SIG-M5 treated with dmso at 0.1 percent for 504 hours (cell line): ENCODE data around the gene ABLIM1.

Experiments
- DNase-seq: peaks from one replicate; lab custom pipeline; 2025; ENCODE audit not compliant: unreplicated experiment; lab: John Stamatoyannopoulos, UW

The ABLIM1 gene

GRCh38 chr10:114523876-114524275 is 134.2 kb downstream of the ABLIM1 start:
- DNase-seq = no peak

DNA sequence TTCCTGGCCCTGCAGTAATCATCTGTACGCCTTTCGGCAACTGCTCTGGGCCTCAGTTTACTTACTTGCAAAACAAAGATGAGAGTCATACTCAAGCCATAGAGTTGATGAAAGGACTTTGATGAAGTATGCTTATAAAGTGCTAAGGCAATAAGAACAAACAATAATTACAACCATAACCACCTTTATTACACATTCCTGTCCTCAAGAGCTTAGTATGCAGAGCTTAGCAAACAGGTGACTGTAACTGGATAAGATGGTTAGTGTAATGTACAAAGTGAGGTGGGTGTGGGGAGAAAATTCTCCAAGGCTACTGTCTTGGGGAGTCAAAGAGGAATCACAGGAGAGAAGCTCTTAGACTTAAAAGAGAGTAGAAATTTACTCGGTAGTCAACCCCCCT is 136.8 kb downstream of the ABLIM1 start:
- no peak for DNase-seq

DNA sequence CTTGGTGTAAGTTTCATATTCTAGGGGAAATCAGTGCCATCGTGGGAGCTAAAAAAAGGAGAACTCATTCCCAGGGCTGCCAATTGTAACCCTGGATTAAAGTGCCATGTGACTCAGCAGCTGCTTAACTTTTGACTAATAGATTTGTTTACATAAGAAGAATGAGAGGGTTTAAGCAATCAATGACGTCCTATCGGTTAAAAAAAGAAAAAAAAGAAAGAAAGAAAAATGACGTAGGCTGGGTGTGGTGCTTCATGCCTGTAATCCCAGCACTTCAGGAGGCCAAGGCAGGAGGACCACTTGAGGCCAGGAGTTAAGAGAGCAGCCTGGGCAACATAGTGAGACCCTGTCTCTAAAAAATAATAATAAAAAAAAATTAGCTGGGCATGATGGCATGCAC is 137.6 kb downstream of the ABLIM1 start:
- DNase-seq = peak; percentile 6

GRCh38 chr10:114519756-114520293 is 138.2 kb downstream of the ABLIM1 start:
- no peak for DNase-seq

DNA sequence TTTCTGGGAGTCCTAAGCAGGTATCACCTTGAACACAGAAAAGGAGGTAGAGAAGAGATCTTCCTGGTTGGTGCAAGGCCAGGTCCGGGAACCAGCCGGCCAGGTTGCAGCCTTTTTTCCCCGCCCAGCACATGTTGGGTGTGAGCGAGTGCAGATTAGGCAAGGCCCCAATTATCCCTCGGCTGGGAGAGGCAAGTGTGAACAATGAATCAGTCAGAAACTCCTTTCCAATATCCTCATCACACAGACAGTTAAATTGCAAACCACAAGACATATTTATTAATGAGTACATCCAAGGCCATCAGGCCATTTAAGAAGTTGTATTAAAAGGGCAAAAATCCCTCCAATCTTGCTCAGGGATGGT is 138.8 kb downstream of the ABLIM1 start:
- no peak for DNase-seq

- no peak for DNase-seq
These were observed 139.4 kb downstream of the ABLIM1 start for GRCh38 chr10:114518401-114519305.

- DNase-seq = no peak
These were observed 140.5 kb downstream of the ABLIM1 start for GRCh38 chr10:114517368-114518250.

- no peak for DNase-seq
These were observed 141.7 kb downstream of the ABLIM1 start for GRCh38 chr10:114516356-114516755.

DNA sequence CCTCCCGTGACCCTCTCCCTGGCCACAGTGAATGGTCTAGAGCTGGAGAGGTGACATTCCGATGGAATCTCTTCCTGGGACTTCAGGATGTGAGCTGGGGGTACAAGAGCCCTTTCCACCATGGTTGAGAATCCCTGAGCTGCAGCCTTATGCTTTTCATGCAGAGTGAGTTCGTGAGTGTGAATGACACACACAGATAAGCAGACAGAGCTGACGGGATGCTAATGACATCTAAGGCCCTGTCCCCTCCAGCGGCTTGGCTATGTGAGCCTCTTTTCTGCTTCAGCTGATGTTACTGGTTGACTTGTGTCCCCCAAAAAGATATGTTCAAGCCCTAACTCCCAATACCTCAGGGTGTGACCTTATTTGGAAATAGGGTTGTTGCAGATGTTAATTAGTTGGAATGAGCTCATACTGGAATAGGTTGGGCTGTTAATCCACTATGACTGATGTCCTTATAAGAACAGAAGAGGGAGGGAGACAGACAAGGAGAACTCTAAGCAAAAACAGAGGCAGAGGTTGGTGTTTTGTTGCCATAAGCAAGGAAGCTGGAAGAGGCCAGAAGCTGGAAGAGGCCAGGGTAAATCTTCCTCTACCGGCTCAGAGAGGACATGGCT is 142.7 kb downstream of the ABLIM1 start:
- no peak for DNase-seq

DNA sequence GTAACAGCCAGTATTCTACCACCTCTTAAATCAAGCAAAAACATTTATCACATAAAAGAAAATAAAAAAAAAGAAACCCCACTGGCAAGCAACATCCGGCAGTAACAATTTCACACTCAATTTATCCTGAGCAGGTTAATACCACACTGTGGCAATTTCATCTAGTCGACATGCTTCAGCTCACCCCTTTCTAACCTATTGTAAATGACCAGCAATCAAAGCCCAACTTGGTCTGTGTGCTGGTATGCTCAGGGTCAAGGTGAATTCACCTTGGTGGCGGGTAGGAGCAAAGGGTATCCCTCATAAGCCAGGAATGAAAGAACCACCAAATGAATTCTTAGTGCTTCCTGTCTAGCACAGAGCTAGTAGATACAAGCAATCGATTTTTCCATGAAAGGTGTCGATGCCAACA is 144.7 kb downstream of the ABLIM1 start:
- no peak for DNase-seq

DNA sequence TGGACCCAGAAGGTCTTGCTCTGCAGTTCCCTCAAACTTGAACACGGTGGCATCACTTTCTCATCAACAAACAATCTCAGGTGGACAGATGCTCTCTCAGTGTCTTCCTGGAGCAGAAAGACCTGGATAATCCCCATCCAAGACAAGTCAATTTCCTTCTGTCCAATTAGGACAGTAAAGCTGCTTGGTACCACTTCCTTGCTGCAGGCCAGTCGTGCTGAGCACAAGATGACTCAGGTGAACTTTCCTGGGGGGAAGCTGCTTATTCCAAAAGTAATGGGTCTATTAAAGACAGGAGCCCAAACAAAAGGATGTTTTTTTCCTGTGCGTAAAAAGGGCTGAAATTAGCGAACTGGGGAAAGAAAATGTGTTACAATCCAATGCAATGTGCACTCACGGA is 146.2 kb downstream of the ABLIM1 start:
- DNase-seq = no peak

DNA sequence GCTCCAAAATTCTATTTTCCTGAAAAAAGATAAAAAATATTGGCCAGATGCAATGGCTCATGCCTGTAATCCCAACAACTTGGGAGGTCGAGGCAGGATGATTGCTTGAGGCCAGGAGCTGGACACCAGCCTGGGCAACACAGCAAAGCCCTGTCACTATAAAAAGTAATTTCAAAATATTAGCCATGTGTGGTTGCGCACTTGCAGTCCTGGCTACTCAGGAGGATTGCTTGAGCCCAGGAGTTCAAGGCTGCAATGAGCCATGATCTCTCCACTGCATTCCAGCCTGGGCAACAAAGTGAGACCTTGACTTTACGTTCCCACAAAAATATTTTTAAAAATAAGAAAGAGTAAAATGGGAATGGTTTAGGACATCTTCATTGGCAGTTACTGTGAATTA is 149.7 kb downstream of the ABLIM1 start:
- no peak for DNase-seq

GRCh38 chr10:114507449-114507848 is 150.6 kb downstream of the ABLIM1 start:
- DNase-seq = no peak

- no peak for DNase-seq
These were observed 151.1 kb downstream of the ABLIM1 start for GRCh38 chr10:114506871-114507385.

- peak; percentile 65 for DNase-seq
These were observed 153.1 kb downstream of the ABLIM1 start for GRCh38 chr10:114504769-114505579.

DNA sequence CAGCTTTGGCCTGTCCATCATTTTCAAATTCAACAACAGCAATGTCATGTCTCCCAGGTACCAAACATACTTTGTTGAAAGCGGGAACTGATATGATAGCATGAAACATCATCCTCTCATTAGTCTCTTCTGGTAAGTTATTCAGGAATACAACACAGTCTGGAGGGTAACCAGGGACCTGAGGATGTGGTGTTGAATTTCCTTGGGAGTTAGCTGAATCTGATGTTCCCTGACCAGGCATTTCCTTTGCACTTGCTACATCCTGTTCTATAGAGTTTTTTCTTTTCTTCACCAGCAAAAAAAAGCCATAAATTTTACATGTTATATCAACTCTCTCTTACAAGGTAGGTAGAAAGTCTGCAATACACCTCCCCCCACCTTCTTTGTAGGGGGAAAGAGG is 156.0 kb downstream of the ABLIM1 start:
- no peak for DNase-seq

DNA sequence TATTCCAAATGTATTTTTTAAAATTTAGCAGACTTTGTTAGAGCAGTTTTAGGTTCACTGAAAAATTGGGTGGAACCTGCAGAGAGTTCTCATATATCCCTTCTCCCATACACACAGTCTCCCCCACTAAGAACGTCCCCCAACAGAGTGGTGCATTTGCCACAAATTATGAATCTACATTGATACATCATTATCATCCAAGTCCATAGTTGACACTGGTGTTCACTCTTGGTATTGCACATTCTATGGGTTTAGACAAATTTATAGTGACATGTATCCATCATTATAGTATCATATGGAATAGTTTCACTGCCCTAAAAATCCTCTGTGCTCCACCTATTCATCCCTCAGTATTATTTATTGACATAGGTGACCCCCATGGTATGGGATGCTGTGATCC is 156.4 kb downstream of the ABLIM1 start:
- no peak for DNase-seq

- DNase-seq = no peak
These were observed 157.4 kb downstream of the ABLIM1 start for GRCh38 chr10:114500643-114501042.

- DNase-seq = peak; percentile 28
These were observed 158.4 kb downstream of the ABLIM1 start for GRCh38 chr10:114499630-114500190.

GRCh38 chr10:114499116-114499515 is 159.0 kb downstream of the ABLIM1 start:
- DNase-seq = no peak
